H9 (cell line): ENCODE results near the gene TRIB2. TPM values are rescaled to one million over a fixed set of nuclear protein-coding genes. Genes with fewer than 3 reads are reported as not detected.

Experiments used
- DNase-seq: peaks from one replicate; pipeline ENCODE4 v3.0.0-alpha.2; 2017
- H2AFZ ChIP-seq: one replicate; pipeline ENCODE4 v1.6.1; 2013; ENCODE audit warnings: mild to moderate bottlenecking, low read length, control low read depth, moderate library complexity
- H2AK5ac ChIP-seq: 2 replicates; pipeline ENCODE4 v1.6.1; 2013; ENCODE audit warnings: low read length, control low read depth, mixed read lengths; ENCODE audit not compliant: insufficient read length
- H2BK120ac ChIP-seq: one replicate; pipeline ENCODE4 v1.6.1; 2013; ENCODE audit warnings: low read depth, mild to moderate bottlenecking, low read length, control low read depth, inconsistent platforms; ENCODE audit not compliant: poor library complexity, severe bottlenecking
- H2BK12ac ChIP-seq: 2 replicates; pipeline ENCODE4 v1.6.1; 2013; ENCODE audit warnings: low read length, control low read depth, mixed read lengths, low read depth; ENCODE audit not compliant: insufficient read length
- H2BK15ac ChIP-seq: 2 replicates; pipeline ENCODE4 v1.6.1; 2013; ENCODE audit warnings: low read depth, low read length, control low read depth
- H2BK20ac ChIP-seq: one replicate; pipeline ENCODE4 v1.6.1; 2013; ENCODE audit warnings: low read depth, mild to moderate bottlenecking, low read length, control low read depth, inconsistent platforms; ENCODE audit not compliant: poor library complexity, severe bottlenecking
- H2BK5ac ChIP-seq: 2 replicates; pipeline ENCODE4 v1.6.1; 2013; ENCODE audit warnings: low read length, control low read depth, mixed read lengths; ENCODE audit not compliant: insufficient read length
- H3K14ac ChIP-seq: 2 replicates; pipeline ENCODE4 v1.6.1; 2013; ENCODE audit warnings: low read length, control low read depth; ENCODE audit not compliant: insufficient read depth
- H3K18ac ChIP-seq: 2 replicates; pipeline ENCODE4 v1.6.1; 2013; ENCODE audit warnings: low read depth, mild to moderate bottlenecking, mixed read lengths, low read length, control low read depth; ENCODE audit not compliant: insufficient read length
- H3K23ac ChIP-seq: 2 replicates; pipeline ENCODE4 v1.6.1; 2013; ENCODE audit warnings: low read length, control low read depth, mixed read lengths, low read depth; ENCODE audit not compliant: insufficient read length
- H3K23me2 ChIP-seq: 2 replicates; pipeline ENCODE4 v1.6.1; 2013; ENCODE audit warnings: low read depth, mild to moderate bottlenecking, mixed read lengths, low read length, control low read depth; ENCODE audit not compliant: insufficient read length, poor library complexity, severe bottlenecking
- H3K27ac ChIP-seq: 2 replicates; pipeline ENCODE4 v1.5.1; 2013; ENCODE audit warnings: low read length, control low read depth, mixed read lengths, low read depth; ENCODE audit not compliant: insufficient read length
- H3K27me3 ChIP-seq: 2 replicates; pipeline ENCODE4 v1.6.1; 2013; ENCODE audit warnings: low read length, control low read depth, inconsistent platforms; ENCODE audit not compliant: insufficient read depth
- H3K4ac ChIP-seq: 2 replicates; pipeline ENCODE4 v1.6.1; 2013; ENCODE audit warnings: low read depth, mild to moderate bottlenecking, control low read depth, inconsistent platforms, low read length, moderate library complexity
- H3K4me1 ChIP-seq: 2 replicates; pipeline ENCODE4 v1.6.1; 2013; ENCODE audit warnings: low read length, control low read depth, inconsistent platforms; ENCODE audit not compliant: insufficient read depth
- H3K4me2 ChIP-seq: 2 replicates; pipeline ENCODE4 v1.6.1; 2013; ENCODE audit warnings: low read length, control low read depth, mixed read lengths; ENCODE audit not compliant: insufficient read length, insufficient read depth
- H3K56ac ChIP-seq: 2 replicates; pipeline ENCODE4 v1.6.1; 2013; ENCODE audit warnings: low read depth, mild to moderate bottlenecking, mixed read lengths, low read length, control low read depth; ENCODE audit not compliant: insufficient read length
- H3K79me1 ChIP-seq: 2 replicates; pipeline ENCODE4 v1.6.1; 2013; ENCODE audit warnings: low read depth, mild to moderate bottlenecking, moderate library complexity, low read length, control low read depth, inconsistent platforms; ENCODE audit not compliant: insufficient read depth, poor library complexity, severe bottlenecking
- H3K79me2 ChIP-seq: 2 replicates; pipeline ENCODE4 v1.6.1; 2013; ENCODE audit warnings: low read length, control low read depth, inconsistent platforms; ENCODE audit not compliant: insufficient read depth
- H3K9ac ChIP-seq: 2 replicates; pipeline ENCODE4 v1.6.1; 2013; ENCODE audit warnings: low read length, control low read depth, mixed read lengths; ENCODE audit not compliant: insufficient read length; ENCODE audit errors: extremely low read depth
- H3K9me3 ChIP-seq: one replicate; pipeline ENCODE4 v1.6.1; 2013; ENCODE audit warnings: low read depth, low read length, inconsistent platforms; ENCODE audit not compliant: control insufficient read depth
- H3T11ph ChIP-seq: one replicate; pipeline ENCODE4 v1.6.1; 2013; ENCODE audit warnings: mild to moderate bottlenecking, low read length, control low read depth, inconsistent platforms
- H4K20me1 ChIP-seq: one replicate; pipeline ENCODE4 v1.6.1; 2013; ENCODE audit not compliant: control insufficient read depth, insufficient read length, insufficient read depth
- H4K5ac ChIP-seq: 2 replicates; pipeline ENCODE4 v1.6.1; 2013; ENCODE audit warnings: low read depth, mild to moderate bottlenecking, mixed read lengths, low read length, control low read depth; ENCODE audit not compliant: insufficient read length
- H4K8ac ChIP-seq: replicated peaks from 2 replicates; pipeline ENCODE4 v1.6.1; 2013; ENCODE audit warnings: low read length, control low read depth, mixed read lengths, low read depth; ENCODE audit not compliant: insufficient read length
- H4K91ac ChIP-seq: 2 replicates; pipeline ENCODE4 v1.6.1; 2013; ENCODE audit warnings: low read depth, mild to moderate bottlenecking, moderate library complexity, mixed read lengths, low read length, control low read depth; ENCODE audit not compliant: insufficient read length
- H3K27ac Mint-ChIP-seq, 3 experiments: 2 replicates in 2 of 3; 3 replicates in 1 of 3; pipeline ENCODE4 v1.8.0; 2020 to 2021; ENCODE audit warnings: mixed read lengths in 3 of 3, mild to moderate bottlenecking in 1 of 3, moderate library complexity in 1 of 3
- H3K27me3 Mint-ChIP-seq: 2 replicates; pipeline ENCODE4 v1.8.0; 2021; ENCODE audit warnings: low read depth, mild to moderate bottlenecking, moderate library complexity, mixed read lengths
- H3K36me3 Mint-ChIP-seq, 3 experiments: 2 replicates in 2 of 3; 3 replicates in 1 of 3; pipeline ENCODE4 v1.8.0; 2020 to 2021; ENCODE audit warnings: low read depth in 3 of 3, mixed read lengths in 3 of 3; ENCODE audit not compliant: insufficient read depth in 1 of 3
- H3K4me1 Mint-ChIP-seq, 2 experiments: 2 replicates each; pipeline ENCODE4 v1.8.0; 2020; ENCODE audit warnings: mixed read lengths in 2 of 2
- H3K4me3 Mint-ChIP-seq, 2 experiments: 2 replicates in 1 of 2; 3 replicates in 1 of 2; pipeline ENCODE4 v1.8.0; 2020 to 2021; ENCODE audit warnings: mild to moderate bottlenecking in 2 of 2, mixed read lengths in 2 of 2, moderate library complexity in 1 of 2
- H3K9me3 Mint-ChIP-seq, 2 experiments: 2 replicates in 1 of 2; 3 replicates in 1 of 2; pipeline ENCODE4 v1.8.0; 2020; ENCODE audit warnings: mild to moderate bottlenecking in 2 of 2, mixed read lengths in 2 of 2, moderate library complexity in 1 of 2
- WGBS: extraction: QIAGEN DNeasy Blood & Tissue Kit; methylation state at CpG from one replicate; pipeline ENCODE4 v1.1.7; 2013; ENCODE audit warnings: missing lambda C conversion rate, low lambda C conversion rate, mixed read lengths; ENCODE audit not compliant: insufficient read length; ENCODE audit errors: extremely low coverage; 5-methylcytosine and 5-hydroxymethylcytosine counted together
- total RNA-seq: library from RNA; stranded (reverse); gene quantifications from 2 replicates; pipeline ENCODE4 v1.2.1, GENCODE V29; 2021
- TF ChIP-seq, protein P1 (sequence below): fragments of 200-600 bp; sonication (generic); conservative IDR thresholded peaks from 3 replicates; pipeline ENCODE4 v1.8.0; 2021; ENCODE audit warnings: antibody characterized with exemption, mild to moderate bottlenecking

The TRIB2 gene
- total RNA-seq, 1 experiment from 2014 or later: 41.9 TPM

- H3K4me1 ChIP-seq: peaks cover 16% of the 10 kb centered on the region
- H3K4me2 ChIP-seq: no peak overlapping the region
- H3K4ac ChIP-seq: no peak overlapping the region
- DNase-seq: no peak
- H2BK12ac ChIP-seq: no peak overlapping the region
- no peaks in the 10 kb centered on the region for H3K79me2 ChIP-seq
- no peak overlapping the region for H3K18ac ChIP-seq
- no peak overlapping the region for H3K23ac ChIP-seq
- H3K9ac ChIP-seq: no peak overlapping the region
- Mint-ChIP-seq H3K9me3 (peaks cover 0 to 2% of the 10 kb centered on the region in 2 experiments; a peak in 2 of 5 replicates), H3K4me3 (peak overlapping the region in 1 of 2 experiments; percentile 24; a peak in 2 of 5 replicates), H3K27ac (peak overlapping the region in 2 of 3 experiments; percentile 15 to 26; a peak in 2 of 7 replicates), H3K27me3 (peaks cover 44% of the 10 kb centered on the region), H3K36me3 (peaks cover 0 to 2% (median 0%) of the 10 kb centered on the region in 3 experiments; a peak in 2 of 7 replicates), H3K4me1 (peaks cover 47 to 58% of the 10 kb centered on the region in 2 experiments)
- no CpG with 5 or more reads among the region's 9 CpGs for WGBS
- no peak overlapping the region for H2BK20ac ChIP-seq
- no peak overlapping the region for H4K8ac ChIP-seq
- no peak overlapping the region for H2AFZ ChIP-seq
- no peak overlapping the region for H3K27ac ChIP-seq
- no peaks in the 10 kb centered on the region for H3K9me3 ChIP-seq
- peaks cover 3% of the 10 kb centered on the region; the same call in 1 of the 2 replicates for H3K27me3 ChIP-seq
- H3K79me1 ChIP-seq: no peaks in the 10 kb centered on the region
- no peak overlapping the region for H2BK5ac ChIP-seq
- H4K5ac ChIP-seq: no peak overlapping the region
- no peak overlapping the region for H2BK15ac ChIP-seq
- TF ChIP-seq, protein P1, sequence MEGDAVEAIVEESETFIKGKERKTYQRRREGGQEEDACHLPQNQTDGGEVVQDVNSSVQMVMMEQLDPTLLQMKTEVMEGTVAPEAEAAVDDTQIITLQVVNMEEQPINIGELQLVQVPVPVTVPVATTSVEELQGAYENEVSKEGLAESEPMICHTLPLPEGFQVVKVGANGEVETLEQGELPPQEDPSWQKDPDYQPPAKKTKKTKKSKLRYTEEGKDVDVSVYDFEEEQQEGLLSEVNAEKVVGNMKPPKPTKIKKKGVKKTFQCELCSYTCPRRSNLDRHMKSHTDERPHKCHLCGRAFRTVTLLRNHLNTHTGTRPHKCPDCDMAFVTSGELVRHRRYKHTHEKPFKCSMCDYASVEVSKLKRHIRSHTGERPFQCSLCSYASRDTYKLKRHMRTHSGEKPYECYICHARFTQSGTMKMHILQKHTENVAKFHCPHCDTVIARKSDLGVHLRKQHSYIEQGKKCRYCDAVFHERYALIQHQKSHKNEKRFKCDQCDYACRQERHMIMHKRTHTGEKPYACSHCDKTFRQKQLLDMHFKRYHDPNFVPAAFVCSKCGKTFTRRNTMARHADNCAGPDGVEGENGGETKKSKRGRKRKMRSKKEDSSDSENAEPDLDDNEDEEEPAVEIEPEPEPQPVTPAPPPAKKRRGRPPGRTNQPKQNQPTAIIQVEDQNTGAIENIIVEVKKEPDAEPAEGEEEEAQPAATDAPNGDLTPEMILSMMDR: no peak
- no peak overlapping the region for H4K91ac ChIP-seq
- H2BK120ac ChIP-seq: no peak overlapping the region
- peaks cover 3% of the 10 kb centered on the region for H3K23me2 ChIP-seq
- no peak overlapping the region for H2AK5ac ChIP-seq
- H3K56ac ChIP-seq: no peak overlapping the region
- no peaks in the 10 kb centered on the region for H4K20me1 ChIP-seq
- H3T11ph ChIP-seq: no peak overlapping the region
- no peak overlapping the region for H3K14ac ChIP-seq
These were observed 52.9 kb downstream of the TRIB2 start for GRCh38 chr2:12769492-12770105.
